Esophagus (tissue), 2 donors: ENCODE measurements around the gene SCRN3. TPM values are rescaled to one million over a fixed set of nuclear protein-coding genes. Genes with fewer than 3 reads are reported as not detected.

Source experiments
- H3K27ac ChIP-seq, 2 donors: one replicate each; pipeline ENCODE4 v1.5.1; 2013; ENCODE audit warnings: low read depth in 2 of 2, mild to moderate bottlenecking in 2 of 2, inconsistent platforms in 1 of 2, low read length in 1 of 2, moderate library complexity in 1 of 2
- H3K27me3 ChIP-seq, 2 donors: one replicate each; pipeline ENCODE4 v1.6.1; 2013; ENCODE audit warnings: low read length in 2 of 2, control low read depth in 1 of 2, mild to moderate bottlenecking in 1 of 2; ENCODE audit not compliant: insufficient read depth in 2 of 2, control insufficient read depth in 1 of 2
- H3K36me3 ChIP-seq, 2 donors: one replicate each; pipeline ENCODE4 v1.6.1; 2013; ENCODE audit warnings: low read length in 1 of 2; ENCODE audit not compliant: control insufficient read depth in 2 of 2, insufficient read depth in 2 of 2
- H3K4me1 ChIP-seq, 2 donors: one replicate each; pipeline ENCODE4 v1.6.1; 2013; ENCODE audit warnings: low read length in 1 of 2; ENCODE audit not compliant: control insufficient read depth in 2 of 2, insufficient read depth in 2 of 2
- H3K4me3 ChIP-seq, 2 donors: one replicate each; pipeline ENCODE4 v1.5.1; 2013; ENCODE audit warnings: low read length in 2 of 2, mild to moderate bottlenecking in 2 of 2, low read depth in 1 of 2, moderate library complexity in 1 of 2
- H3K9me3 ChIP-seq, 2 donors: one replicate each; pipeline ENCODE4 v1.6.1; 2013; ENCODE audit warnings: mild to moderate bottlenecking in 2 of 2, low read depth in 1 of 2, low read length in 1 of 2, moderate library complexity in 1 of 2; ENCODE audit not compliant: control insufficient read depth in 2 of 2, insufficient read depth in 1 of 2
- WGBS, 2 donors: extraction: QIAGEN DNeasy Blood & Tissue Kit; methylation state at CpG; one replicate each; pipeline ENCODE4 v1.1.7; 2013; 5-methylcytosine and 5-hydroxymethylcytosine counted together
- polyA plus RNA-seq, 2 donors: library from polyadenylated mRNA; stranded (reverse); fragments of 200-250 nt; gene quantifications; one replicate each; pipeline ENCODE4 v1.2.3, GENCODE V29; 2013
- donor health status: healthy with polysubstance abuse.
- donor health status: Bipolar disorder and iron deficiency.

SCRN3 gene
- polyA plus RNA-seq, 2 donors = 14.0 to 22.3 TPM

GRCh38 chr2:174438146-174438886 lies 42.8 kb downstream of the SCRN3 start:
- Histone ChIP-seq H3K27me3 (no peaks in the 10 kb centered on the region), H3K9me3 (no peaks in the 10 kb centered on the region), H3K4me1 (no peaks in the 10 kb centered on the region), H3K4me3 (no peak overlapping the region), H3K27ac (no peak overlapping the region), H3K36me3 (peaks cover 0 to 2% of the 10 kb centered on the region in 2 donors)
- 77 to 90% methylated on average over 13 of the region's 13 CpGs for WGBS, 2 donors

- Histone ChIP-seq H3K9me3 (no peaks in the 10 kb centered on the region), H3K4me1 (no peaks in the 10 kb centered on the region), H3K36me3 (peaks cover 0 to 2% of the 10 kb centered on the region in 2 donors), H3K4me3 (no peak overlapping the region), H3K27me3 (no peaks in the 10 kb centered on the region), H3K27ac (no peak overlapping the region)
- WGBS, 2 donors = 84 to 88% methylated on average over 2 of the region's 2 CpGs
Measured at GRCh38 chr2:174439323-174439722, 43.8 kb downstream of the SCRN3 start.

GRCh38 chr2:174439950-174440349 lies 44.4 kb downstream of the SCRN3 start:
- no peaks in the 10 kb centered on the region for H3K27me3 ChIP-seq
- H3K36me3 ChIP-seq = peaks cover 0 to 2% of the 10 kb centered on the region in 2 donors
- no peaks in the 10 kb centered on the region for H3K9me3 ChIP-seq
- WGBS, 2 donors = 88 to 90% methylated on average over 2 of the region's 2 CpGs
- no peak overlapping the region for H3K4me3 ChIP-seq
- no peak overlapping the region for H3K27ac ChIP-seq
- H3K4me1 ChIP-seq = no peaks in the 10 kb centered on the region

GRCh38 chr2:174442546-174443510 lies 47.3 kb downstream of the SCRN3 start:
- no peaks in the 10 kb centered on the region for H3K27me3 ChIP-seq
- H3K27ac ChIP-seq = no peak overlapping the region
- H3K4me1 ChIP-seq = no peaks in the 10 kb centered on the region
- no peaks in the 10 kb centered on the region for H3K9me3 ChIP-seq
- H3K36me3 ChIP-seq = no peaks in the 10 kb centered on the region
- 77 to 85% methylated on average over 3 of the region's 3 CpGs for WGBS, 2 donors
- H3K4me3 ChIP-seq = no peak overlapping the region

GRCh38 chr2:174444761-174445160 lies 49.2 kb downstream of the SCRN3 start:
- Histone ChIP-seq H3K27ac (no peak overlapping the region), H3K27me3 (no peaks in the 10 kb centered on the region), H3K9me3 (no peaks in the 10 kb centered on the region), H3K4me3 (no peak overlapping the region), H3K4me1 (no peaks in the 10 kb centered on the region), H3K36me3 (no peaks in the 10 kb centered on the region)
- 66 to 79% methylated on average over 6 of the region's 6 CpGs for WGBS, 2 donors

GRCh38 chr2:174445248-174445647 lies 49.7 kb downstream of the SCRN3 start:
- H3K4me3 ChIP-seq = no peak overlapping the region
- no peaks in the 10 kb centered on the region for H3K36me3 ChIP-seq
- H3K4me1 ChIP-seq = no peaks in the 10 kb centered on the region
- H3K9me3 ChIP-seq = no peaks in the 10 kb centered on the region
- H3K27me3 ChIP-seq = no peaks in the 10 kb centered on the region
- 79 to 84% methylated on average over 3 of the region's 3 CpGs for WGBS, 2 donors
- H3K27ac ChIP-seq = no peak overlapping the region

- H3K27me3 ChIP-seq = no peaks in the 10 kb centered on the region
- no peak overlapping the region for H3K27ac ChIP-seq
- H3K9me3 ChIP-seq = no peaks in the 10 kb centered on the region
- 87 to 90% methylated on average over 4 of the region's 4 CpGs for WGBS, 2 donors
- H3K36me3 ChIP-seq = no peaks in the 10 kb centered on the region
- H3K4me3 ChIP-seq = no peak overlapping the region
- H3K4me1 ChIP-seq = no peaks in the 10 kb centered on the region
Measured at GRCh38 chr2:174446531-174446930, 51.0 kb downstream of the SCRN3 start.

- Histone ChIP-seq H3K36me3 (no peaks in the 10 kb centered on the region), H3K4me3 (no peak overlapping the region), H3K27me3 (no peaks in the 10 kb centered on the region), H3K4me1 (no peaks in the 10 kb centered on the region), H3K9me3 (no peaks in the 10 kb centered on the region), H3K27ac (no peak overlapping the region)
- 93 to 94% methylated on average over 2 of the region's 2 CpGs for WGBS, 2 donors
Measured at GRCh38 chr2:174449033-174449432, 53.5 kb downstream of the SCRN3 start.

- H3K27me3 ChIP-seq = no peaks in the 10 kb centered on the region
- no peaks in the 10 kb centered on the region for H3K4me1 ChIP-seq
- H3K27ac ChIP-seq = no peak overlapping the region
- H3K9me3 ChIP-seq = no peaks in the 10 kb centered on the region
- H3K36me3 ChIP-seq = no peaks in the 10 kb centered on the region
- WGBS, 2 donors = 90% methylated on average over 4 of the region's 4 CpGs
- H3K4me3 ChIP-seq = no peak overlapping the region
Measured at GRCh38 chr2:174450021-174450816, 54.7 kb downstream of the SCRN3 start.
